HepG2 (cell line): Measurements from ENCODE around the gene ANXA3. TPM values are rescaled to one million over a fixed set of nuclear protein-coding genes. Genes with fewer than 3 reads are reported as not detected.
A peak's percentile ranks its signal among the peaks of the same experiment; 100 is the strongest.

Source experiments
- CREB3 ChIP-seq: sonication (generic); formaldehyde crosslinking; IDR thresholded peaks from 2 replicates; pipeline ENCODE4 v1.5.0; 2020; ENCODE audit warnings: missing genetic modification reagents
- ERF ChIP-seq: IDR thresholded peaks from 2 replicates; pipeline ENCODE4 v1.6.1; 2018; ENCODE audit warnings: missing biosample characterization, missing genetic modification reagents
- ETV5 ChIP-seq: IDR thresholded peaks from 2 replicates; pipeline ENCODE4 v1.6.1; 2018; ENCODE audit warnings: missing biosample characterization, missing genetic modification reagents, inconsistent platforms, borderline replicate concordance
- HMG20A ChIP-seq: IDR thresholded peaks from 2 replicates; pipeline ENCODE4 v1.6.1; 2016; ENCODE audit warnings: borderline replicate concordance
- HNRNPUL1 ChIP-seq: fragments of 200-400 bp; formaldehyde crosslinking; IDR thresholded peaks from 2 replicates; pipeline ENCODE4 v1.6.1; 2017; ENCODE audit warnings: low read depth, mild to moderate bottlenecking, low read length, moderate library complexity
- HOXA5 ChIP-seq: sonication (generic); formaldehyde crosslinking; IDR thresholded peaks from 2 replicates; pipeline ENCODE4 v1.4.0; 2020; ENCODE audit warnings: missing genetic modification reagents
- KAT2B ChIP-seq: fragments of 150-350 bp; IDR thresholded peaks from 2 replicates; pipeline ENCODE4 v1.6.1; 2014; ENCODE audit warnings: low read depth, low read length, borderline replicate concordance
- KDM1A ChIP-seq: IDR thresholded peaks from 2 replicates; pipeline ENCODE4 v1.6.1; 2016; ENCODE audit warnings: missing compliant biosample characterization
- KLF11 ChIP-seq: IDR thresholded peaks from 2 replicates; pipeline ENCODE4 v1.6.1; 2016; ENCODE audit warnings: missing compliant biosample characterization
- MAFF ChIP-seq: IDR thresholded peaks from 2 replicates; pipeline ENCODE4 v1.6.1; 2011; ENCODE audit warnings: low read depth, low read length, improper control_type of control experiment
- PAX8 ChIP-seq: sonication (generic); formaldehyde crosslinking; IDR thresholded peaks from 2 replicates; pipeline ENCODE4 v1.8.0; 2022; ENCODE audit warnings: mild to moderate bottlenecking, missing genetic modification reagents, borderline replicate concordance
- REXO4 ChIP-seq: sonication (generic); formaldehyde crosslinking; IDR thresholded peaks from 2 replicates; pipeline ENCODE4 v1.8.0; 2022; ENCODE audit warnings: missing genetic modification reagents, mild to moderate bottlenecking, borderline replicate concordance
- SOX6 ChIP-seq, 2 experiments: fragments of 450-650 bp in 1 of 2; sonication (generic) in 1 of 2; formaldehyde crosslinking in 1 of 2; IDR thresholded peaks; 2 replicates each; pipeline versions ENCODE4 v1.4.0 to v1.6.1; 2017 to 2020; ENCODE audit warnings: antibody characterized with exemption in 1 of 2, mild to moderate bottlenecking in 1 of 2, missing genetic modification reagents in 1 of 2
- TCF7 ChIP-seq: sonication (generic); IDR thresholded peaks from 2 replicates; pipeline ENCODE4 v1.6.1; 2016; ENCODE audit warnings: antibody characterized with exemption, low read depth
- THRA ChIP-seq: sonication (generic); formaldehyde crosslinking; IDR thresholded peaks from 2 replicates; pipeline ENCODE4 v1.4.0; 2020; ENCODE audit warnings: missing genetic modification reagents, borderline replicate concordance
- USF2 ChIP-seq, 2 experiments: sonication (generic) in 1 of 2; formaldehyde crosslinking in 1 of 2; IDR thresholded peaks; 2 replicates each; pipeline versions ENCODE4 v1.5.1 to v1.6.1; 2011 to 2020; ENCODE audit warnings: borderline replicate concordance in 1 of 2, low read depth in 1 of 2, low read length in 1 of 2, mild to moderate bottlenecking in 1 of 2, missing genetic modification reagents in 1 of 2, moderate library complexity in 1 of 2
- XRCC5 ChIP-seq: fragments of 200-400 bp; formaldehyde crosslinking; optimal IDR thresholded peaks from 2 replicates; pipeline ENCODE3; 2017; ENCODE audit warnings: mild to moderate bottlenecking, low read length
- ZKSCAN1 ChIP-seq: fragments of 150-350 bp; IDR thresholded peaks from 2 replicates; pipeline ENCODE4 v1.6.1; 2014; ENCODE audit warnings: low read length
- ZNF143 ChIP-seq: sonication (generic); formaldehyde crosslinking; IDR thresholded peaks from 2 replicates; pipeline ENCODE4 v1.4.0; 2020; ENCODE audit warnings: missing genetic modification reagents
- ZNF207 ChIP-seq: fragments of 450-650 bp; IDR thresholded peaks from 2 replicates; pipeline ENCODE4 v1.6.1; 2016; ENCODE audit warnings: antibody characterized with exemption, borderline replicate concordance
- ZNF24 ChIP-seq: fragments of 450-650 bp; IDR thresholded peaks from 2 replicates; pipeline ENCODE4 v1.6.1; 2017; ENCODE audit warnings: antibody characterized with exemption, mild to moderate bottlenecking
- ZNF558 ChIP-seq: sonication (generic); formaldehyde crosslinking; IDR thresholded peaks from 2 replicates; pipeline ENCODE4 v1.9.0; 2022; ENCODE audit warnings: mild to moderate bottlenecking, missing genetic modification reagents, borderline replicate concordance
- ZNF605 ChIP-seq: sonication (generic); formaldehyde crosslinking; IDR thresholded peaks from 2 replicates; pipeline ENCODE4 v1.8.0; 2022; ENCODE audit warnings: mild to moderate bottlenecking, missing genetic modification reagents
- ZSCAN20 ChIP-seq: sonication (generic); formaldehyde crosslinking; IDR thresholded peaks from 2 replicates; pipeline ENCODE4 v1.4.0; 2020; ENCODE audit warnings: missing genetic modification reagents, mild to moderate bottlenecking, borderline replicate concordance
- polyA plus RNA-seq, 8 experiments: library from polyadenylated mRNA; depleted of rRNA in 3 of 8; stranded (reverse) in 7 of 8; unstranded in 1 of 8; fragments of >200 nt; fragmentation: Illumina TruSeq in 4 of 8; extraction: Trizol in 4 of 8; gene quantifications; 2 replicates each; pipeline versions ENCODE4 v1.2.1 to v1.2.3, GENCODE V29; 2011 to 2016; ENCODE audit warnings: low read depth in 4 of 8, missing spikeins in 1 of 8, mixed read lengths in 1 of 8; ENCODE audit not compliant: insufficient read depth in 1 of 8
- total RNA-seq, 5 experiments: library from RNA; depleted of rRNA; stranded (reverse); fragments of >200 nt; fragmentation: Illumina TruSeq; extraction: Trizol; gene quantifications; 2 replicates each; pipeline ENCODE4 v1.2.3, GENCODE V29; 2016; ENCODE audit warnings: low read depth in 1 of 5
- TF ChIP-seq, protein P1 (sequence below): IDR thresholded peaks from 2 replicates; pipeline ENCODE4 v1.6.1; 2012; ENCODE audit warnings: inconsistent platforms
- TF ChIP-seq, protein P2 (sequence below): sonication (generic); formaldehyde crosslinking; IDR thresholded peaks from 2 replicates; pipeline ENCODE4 v1.5.1; 2020; ENCODE audit warnings: mild to moderate bottlenecking, moderate library complexity, missing genetic modification reagents

Gene ANXA3
- total and polyA plus RNA-seq, 2 of the 13 experiments (the other 11 are each of a cell fraction or from before 2014, with no cell fraction given): 6.5 to 6.9 TPM

GRCh38 chr4:78513411-78513975 lies 38.1 kb upstream of the ANXA3 start (continued):
- TF ChIP-seq, protein P1, sequence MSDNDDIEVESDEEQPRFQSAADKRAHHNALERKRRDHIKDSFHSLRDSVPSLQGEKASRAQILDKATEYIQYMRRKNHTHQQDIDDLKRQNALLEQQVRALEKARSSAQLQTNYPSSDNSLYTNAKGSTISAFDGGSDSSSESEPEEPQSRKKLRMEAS: peak; percentile 21; the same call in 1 of the 2 replicates
- TF ChIP-seq TCF7 (no peak), REXO4 (CRISPR knock-in tag) (no peak), MAFF (no peak), KDM1A (CRISPR knock-in tag) (no peak), HOXA5 (CRISPR knock-in tag) (no peak), KAT2B (no peak), HMG20A (CRISPR knock-in tag) (peak; percentile 31; the same call in 1 of the 2 replicates), ZNF207 (no peak), KLF11 (no peak), SOX6 (IDR thresholded peaks at IDR 0.05) (no peak), SOX6 (CRISPR knock-in tag; IDR thresholded peaks at IDR 0.05) (peak; percentile 87), ZKSCAN1 (peak; percentile 94), XRCC5 (no peak), ZNF24 (no peak), THRA (CRISPR knock-in tag) (no peak), ZNF558 (CRISPR knock-in tag) (no peak), CREB3 (no peak), PAX8 (CRISPR knock-in tag) (no peak), ZSCAN20 (CRISPR knock-in tag) (no peak), ZNF143 (CRISPR knock-in tag) (no peak), ERF (no peak), ZNF605 (CRISPR knock-in tag) (no peak), HNRNPUL1 (no peak), ETV5 (CRISPR knock-in tag) (peak; percentile 79; the same call in 1 of the 2 replicates), USF2 (IDR thresholded peaks at IDR 0.05; ENCODE audit: low read depth, low read length) (no peak), USF2 (CRISPR knock-in tag; IDR thresholded peaks at IDR 0.05; ENCODE audit: borderline replicate concordance) (no peak)
- TF ChIP-seq, protein P2, sequence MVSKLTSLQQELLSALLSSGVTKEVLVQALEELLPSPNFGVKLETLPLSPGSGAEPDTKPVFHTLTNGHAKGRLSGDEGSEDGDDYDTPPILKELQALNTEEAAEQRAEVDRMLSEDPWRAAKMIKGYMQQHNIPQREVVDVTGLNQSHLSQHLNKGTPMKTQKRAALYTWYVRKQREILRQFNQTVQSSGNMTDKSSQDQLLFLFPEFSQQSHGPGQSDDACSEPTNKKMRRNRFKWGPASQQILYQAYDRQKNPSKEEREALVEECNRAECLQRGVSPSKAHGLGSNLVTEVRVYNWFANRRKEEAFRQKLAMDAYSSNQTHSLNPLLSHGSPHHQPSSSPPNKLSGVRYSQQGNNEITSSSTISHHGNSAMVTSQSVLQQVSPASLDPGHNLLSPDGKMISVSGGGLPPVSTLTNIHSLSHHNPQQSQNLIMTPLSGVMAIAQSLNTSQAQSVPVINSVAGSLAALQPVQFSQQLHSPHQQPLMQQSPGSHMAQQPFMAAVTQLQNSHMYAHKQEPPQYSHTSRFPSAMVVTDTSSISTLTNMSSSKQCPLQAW (CRISPR knock-in tag): 0 out of 2 replicates have a peak, but pooled peaks have one; percentile 25
